GM19239 (cell line): Measurements from ENCODE around the gene SH3PXD2A.

Source experiments
- DNase-seq: peaks from one replicate; pipeline ENCODE4 v3.0.0; 2011; ENCODE audit warnings: low spot score; ENCODE audit not compliant: insufficient read length
- FAIRE-seq: peaks from 2 replicates; lab custom pipeline; 2011; peaks lifted over from hg19 to GRCh38; lab: Jason Lieb, UNC

SH3PXD2A gene

DNA sequence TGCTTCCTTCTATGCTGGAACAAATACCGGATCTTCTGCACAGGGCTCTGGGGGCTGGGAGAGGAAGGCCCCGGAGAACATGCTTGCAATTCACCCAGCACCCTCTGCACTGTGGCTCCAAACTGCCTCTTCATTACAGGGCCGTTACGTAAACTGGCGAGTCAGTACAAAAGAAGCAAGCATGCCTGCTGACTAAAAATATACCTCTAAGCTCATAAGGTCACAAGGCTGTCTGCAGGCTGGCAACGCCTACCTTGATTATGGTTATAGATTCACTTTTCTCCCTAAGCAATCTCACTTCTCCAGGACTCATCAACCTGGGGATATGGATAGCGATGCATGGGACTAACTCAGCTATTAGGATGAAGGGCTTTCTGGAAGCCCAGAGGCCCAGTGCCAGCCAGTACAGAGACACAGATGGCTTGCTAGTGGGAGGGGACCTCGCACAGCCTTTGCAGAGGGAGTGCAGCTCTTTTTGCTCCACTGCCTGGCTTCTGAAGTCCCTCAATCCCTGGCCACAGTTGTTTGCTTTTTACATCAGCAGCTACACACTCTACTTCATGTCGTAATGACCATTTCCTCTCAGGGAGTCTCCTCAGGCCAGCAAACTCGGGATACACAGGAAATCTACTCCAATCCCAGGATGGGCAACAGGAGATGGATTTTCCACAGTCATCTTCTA, 96.1 kb downstream of the SH3PXD2A start:
- DNase-seq, result no peak
- FAIRE-seq, result no peak

DNA sequence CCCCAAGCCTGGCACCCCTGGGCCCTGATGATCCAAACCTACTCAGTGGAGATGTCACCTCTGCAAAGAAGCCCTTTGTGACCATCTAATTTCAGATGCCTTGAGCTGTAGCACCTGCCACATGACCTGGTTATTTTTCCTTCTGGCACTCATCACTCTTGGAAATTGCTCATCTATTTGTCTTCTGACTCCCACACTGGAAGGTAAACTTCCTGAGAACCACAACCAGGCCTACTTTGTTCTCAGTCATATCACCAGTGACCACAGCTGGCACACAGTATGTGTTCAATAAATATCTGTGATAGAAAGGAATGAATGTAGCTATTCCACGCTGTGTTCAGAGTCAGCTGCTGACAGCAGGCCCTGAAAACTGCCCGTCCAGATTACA, 97.1 kb downstream of the SH3PXD2A start:
- no peak for FAIRE-seq
- no peak for DNase-seq

- FAIRE-seq (no peak), DNase-seq (no peak)
These were observed 97.7 kb downstream of the SH3PXD2A start for GRCh38 chr10:103757531-103758293.

- no peak for DNase-seq
- FAIRE-seq, result no peak
These were observed 99.0 kb downstream of the SH3PXD2A start for GRCh38 chr10:103756277-103756869.

- FAIRE-seq, result no peak
- DNase-seq, result no peak
These were observed 102.6 kb downstream of the SH3PXD2A start for GRCh38 chr10:103752680-103753248.

DNA sequence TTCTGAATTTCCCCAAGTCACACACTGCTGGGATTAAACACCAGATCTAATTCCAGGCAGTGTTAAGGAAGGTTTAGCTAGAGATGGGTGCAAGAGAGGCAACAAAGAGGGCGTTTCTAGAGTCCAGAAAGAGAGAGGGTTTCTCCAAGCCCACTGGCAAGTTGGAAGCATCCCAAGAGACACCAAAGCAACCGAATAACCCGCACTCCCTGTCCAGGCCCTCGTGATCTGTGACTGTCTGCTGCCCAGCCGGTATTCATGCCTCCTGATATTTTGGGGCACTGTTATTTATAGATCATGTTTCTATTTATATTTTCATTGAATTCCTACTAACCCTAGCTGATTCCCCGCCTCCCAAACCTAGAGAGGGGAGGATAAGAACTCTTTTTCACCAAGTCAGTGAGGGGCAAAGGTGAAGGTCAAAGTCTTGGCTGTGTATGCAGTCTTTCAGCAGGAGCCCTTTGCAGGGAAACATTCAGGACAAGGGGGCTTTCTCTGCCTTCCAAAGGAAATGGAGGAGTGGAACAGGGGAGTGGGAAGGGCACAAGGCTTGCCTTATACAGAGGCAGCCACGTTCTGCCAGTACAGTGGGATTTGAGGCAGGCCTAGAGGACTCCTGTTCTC, 103.6 kb downstream of the SH3PXD2A start:
- no peak for DNase-seq
- FAIRE-seq, result no peak

DNA sequence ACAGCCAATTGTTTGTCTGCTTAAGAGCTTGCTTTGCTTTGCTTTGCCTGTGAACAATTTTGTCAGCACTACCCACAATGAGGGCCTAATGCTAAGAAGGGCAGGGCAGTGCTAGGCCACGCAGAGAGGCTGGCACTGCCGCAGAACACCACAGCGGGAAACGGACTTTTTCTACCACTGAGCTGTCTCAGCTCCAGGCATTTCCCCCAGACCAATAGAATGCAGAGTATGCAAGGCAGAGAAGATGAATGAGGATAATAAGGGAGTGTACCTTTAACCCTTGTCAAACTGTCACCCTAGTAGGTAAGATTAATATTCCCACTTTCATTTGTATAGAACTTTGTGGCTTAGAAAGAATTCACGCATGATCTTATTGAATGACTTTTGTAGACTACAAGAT, 104.5 kb downstream of the SH3PXD2A start:
- DNase-seq, result no peak
- no peak for FAIRE-seq

DNA sequence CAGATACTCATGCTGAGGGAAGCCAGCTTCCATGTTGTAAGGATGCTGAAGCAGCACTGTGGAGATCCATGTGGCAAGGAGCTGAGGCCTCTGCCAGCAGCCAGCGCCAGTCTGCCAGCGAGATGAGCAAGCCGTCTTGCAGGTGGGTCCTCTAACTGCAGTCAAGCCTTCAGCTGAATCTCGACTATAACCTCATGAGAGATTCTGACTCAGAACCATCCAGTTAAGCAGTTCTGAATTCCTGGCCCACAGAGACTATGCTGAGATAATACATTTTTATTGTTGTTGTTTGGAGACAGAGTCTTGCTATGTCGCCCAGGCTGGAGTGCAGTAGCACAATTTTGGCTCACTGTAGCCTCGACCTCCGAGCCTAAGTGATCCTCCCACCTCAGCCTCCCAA, 105.6 kb downstream of the SH3PXD2A start:
- no peak for FAIRE-seq
- DNase-seq, result no peak

DNA sequence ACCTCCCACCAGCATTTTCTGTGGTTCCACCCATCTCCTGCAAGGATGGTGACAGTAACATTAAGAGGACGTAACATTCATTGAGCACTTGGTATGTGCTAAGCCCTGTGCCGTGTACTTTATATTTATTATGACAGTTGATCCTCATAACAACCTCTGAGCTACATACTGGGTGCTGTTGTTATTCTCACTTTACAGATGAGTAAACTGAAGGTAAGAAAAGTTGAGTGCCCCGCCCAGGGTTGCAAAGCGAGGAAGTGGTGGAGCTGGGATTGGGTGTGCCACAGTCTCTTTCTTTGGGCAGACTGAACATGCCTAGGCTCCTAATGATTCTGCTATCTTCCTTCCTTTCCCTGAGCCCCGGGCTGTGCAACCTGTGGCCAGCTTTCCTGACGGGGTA, 107.4 kb downstream of the SH3PXD2A start:
- DNase-seq (no peak), FAIRE-seq (no peak)

DNA sequence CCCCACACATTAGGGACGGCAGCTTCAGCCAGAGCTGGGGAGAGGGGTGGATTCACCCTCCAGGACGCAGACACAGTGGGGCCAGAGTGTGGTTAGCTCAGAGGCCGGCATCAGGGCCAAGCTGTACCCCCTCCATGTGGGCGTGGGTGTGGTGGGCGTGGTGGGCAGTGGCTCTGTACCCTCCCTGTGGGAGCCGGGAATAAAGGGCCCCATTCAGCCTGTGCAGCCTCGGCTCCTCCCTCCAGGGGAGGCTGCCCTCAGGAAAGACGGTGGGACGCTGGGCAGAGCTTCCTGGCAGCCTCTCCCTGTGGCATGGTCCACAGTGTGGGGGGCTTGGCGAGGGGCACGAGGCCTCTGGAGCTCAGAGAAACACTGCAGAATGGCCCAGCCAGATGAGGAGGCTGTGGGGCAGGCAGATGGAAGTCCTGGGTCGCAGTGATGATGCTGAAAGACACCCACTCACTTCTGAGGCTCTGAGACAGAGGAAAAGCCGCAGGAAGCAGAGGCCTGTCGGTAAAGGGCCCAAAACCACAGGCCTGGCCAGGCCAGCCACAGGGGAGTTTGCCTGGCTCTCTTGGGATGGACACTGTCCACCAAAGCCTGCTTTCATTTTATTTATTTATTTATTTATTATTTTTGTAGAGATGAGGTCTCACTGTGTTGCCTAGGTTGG, 108.0 kb downstream of the SH3PXD2A start:
- FAIRE-seq, result no peak
- DNase-seq, result no peak

- DNase-seq (no peak), FAIRE-seq (no peak)
These were observed 108.8 kb downstream of the SH3PXD2A start for GRCh38 chr10:103746598-103746997.

GRCh38 chr10:103745341-103746247, 109.8 kb downstream of the SH3PXD2A start:
- DNase-seq, result no peak
- no peak for FAIRE-seq

DNA sequence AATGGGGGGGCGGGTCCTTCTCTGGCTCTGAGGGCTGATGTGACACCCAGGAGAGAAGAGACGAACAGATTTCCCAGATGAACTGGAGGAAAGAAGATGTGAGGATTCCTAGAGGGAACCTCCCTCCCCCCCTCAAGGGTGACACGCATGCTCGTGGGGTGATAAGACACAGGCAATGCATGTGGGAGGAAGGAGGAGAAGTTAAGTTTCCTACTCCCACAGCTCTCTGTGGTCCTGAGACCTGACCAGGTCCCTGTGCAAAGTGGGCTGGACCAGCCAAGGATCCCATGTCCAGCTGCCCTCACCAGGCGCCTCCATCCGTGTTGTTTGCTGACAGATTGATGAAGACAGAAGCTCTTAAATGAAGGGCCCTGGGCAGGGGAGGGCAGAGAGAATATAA, 112.6 kb downstream of the SH3PXD2A start:
- FAIRE-seq (no peak), DNase-seq (no peak)

DNA sequence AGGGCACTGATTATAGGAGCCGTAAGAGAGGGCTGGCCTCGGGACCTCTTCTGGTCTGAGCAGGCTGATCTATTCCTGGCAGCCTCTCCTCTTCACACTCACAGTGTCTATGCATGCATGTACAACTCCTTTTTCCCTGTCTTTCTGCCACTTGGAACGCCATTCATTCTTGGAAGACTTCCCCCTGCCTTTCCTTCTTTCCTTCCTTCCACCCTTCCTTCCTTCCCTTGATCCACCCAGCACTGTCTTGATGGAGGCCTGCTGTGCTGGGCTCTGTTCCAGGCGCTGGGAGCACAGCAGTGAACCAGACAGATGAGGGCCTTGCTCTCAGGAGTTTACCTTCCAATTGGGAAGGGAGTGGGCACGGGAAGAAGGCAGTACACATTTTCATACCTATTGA, 114.8 kb downstream of the SH3PXD2A start:
- DNase-seq, result no peak
- no peak for FAIRE-seq

DNA sequence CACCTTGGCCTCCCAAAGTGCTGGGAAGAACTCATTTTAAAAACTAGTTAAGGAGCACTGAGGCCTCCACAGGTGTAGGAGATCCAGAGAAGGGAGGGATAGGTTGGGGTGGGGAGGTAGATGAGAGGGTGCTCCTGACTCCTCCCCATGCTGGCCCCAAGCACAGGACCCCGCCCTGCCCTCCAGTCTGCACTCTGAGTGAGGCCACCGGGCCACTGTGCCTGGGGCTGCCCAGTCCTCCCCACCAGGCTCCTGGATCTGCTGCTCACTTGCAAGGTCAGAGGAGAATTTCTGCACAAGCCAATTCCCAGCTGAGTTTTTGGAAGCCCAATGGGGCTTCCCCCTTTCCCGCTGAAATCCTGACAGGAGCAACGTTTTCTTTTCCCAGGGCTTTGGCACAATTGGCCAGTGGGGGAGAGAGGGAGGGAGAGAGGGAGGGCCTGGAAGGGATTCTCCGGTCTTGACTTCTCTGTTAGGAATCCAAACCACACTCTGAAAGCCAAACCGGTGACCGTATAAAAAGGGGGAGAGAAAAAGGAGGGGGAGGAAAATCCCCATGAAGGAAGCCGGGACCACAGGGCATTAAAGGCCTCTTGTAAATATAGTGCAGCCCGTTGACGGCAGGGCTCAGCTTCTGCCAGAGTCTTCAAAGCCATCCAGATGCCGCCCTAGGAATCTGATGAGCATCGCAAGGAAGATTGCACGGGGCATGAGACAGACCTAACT, 116.2 kb downstream of the SH3PXD2A start:
- DNase-seq (no peak), FAIRE-seq (no peak)

GRCh38 chr10:103737735-103738367, 117.5 kb downstream of the SH3PXD2A start:
- DNase-seq, result no peak
- no peak for FAIRE-seq

DNA sequence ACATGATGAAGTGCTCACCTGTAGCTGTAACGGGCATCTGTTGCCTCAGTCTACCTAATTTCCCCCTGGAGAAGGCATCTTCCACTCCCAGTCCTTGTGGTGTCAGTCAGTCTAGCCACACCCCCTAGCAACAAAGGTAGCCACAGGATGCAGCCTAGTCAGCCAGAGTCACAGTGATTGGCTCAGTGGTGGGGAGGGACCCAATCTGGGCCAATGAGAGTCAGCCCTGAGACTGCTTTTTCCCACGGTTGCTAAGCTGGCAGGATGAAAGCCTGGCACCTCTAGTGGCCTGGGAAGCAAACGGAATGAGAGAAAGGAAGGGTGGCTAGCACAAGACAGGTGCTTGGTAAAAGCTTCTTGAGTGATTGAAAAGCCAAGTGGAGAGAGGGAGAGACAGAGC, 118.6 kb downstream of the SH3PXD2A start:
- FAIRE-seq (no peak), DNase-seq (no peak)

- DNase-seq, result no peak
- no peak for FAIRE-seq
These were observed 119.3 kb downstream of the SH3PXD2A start for GRCh38 chr10:103736044-103736443.
